ENCODE measurements around the gene NHP2. TPM values are rescaled to one million over a fixed set of nuclear protein-coding genes. Genes with fewer than 3 reads are reported as not detected.

NHP2 gene
- total RNA-seq, 1 donor from 2014 or later, result 55.1 TPM

DNA sequence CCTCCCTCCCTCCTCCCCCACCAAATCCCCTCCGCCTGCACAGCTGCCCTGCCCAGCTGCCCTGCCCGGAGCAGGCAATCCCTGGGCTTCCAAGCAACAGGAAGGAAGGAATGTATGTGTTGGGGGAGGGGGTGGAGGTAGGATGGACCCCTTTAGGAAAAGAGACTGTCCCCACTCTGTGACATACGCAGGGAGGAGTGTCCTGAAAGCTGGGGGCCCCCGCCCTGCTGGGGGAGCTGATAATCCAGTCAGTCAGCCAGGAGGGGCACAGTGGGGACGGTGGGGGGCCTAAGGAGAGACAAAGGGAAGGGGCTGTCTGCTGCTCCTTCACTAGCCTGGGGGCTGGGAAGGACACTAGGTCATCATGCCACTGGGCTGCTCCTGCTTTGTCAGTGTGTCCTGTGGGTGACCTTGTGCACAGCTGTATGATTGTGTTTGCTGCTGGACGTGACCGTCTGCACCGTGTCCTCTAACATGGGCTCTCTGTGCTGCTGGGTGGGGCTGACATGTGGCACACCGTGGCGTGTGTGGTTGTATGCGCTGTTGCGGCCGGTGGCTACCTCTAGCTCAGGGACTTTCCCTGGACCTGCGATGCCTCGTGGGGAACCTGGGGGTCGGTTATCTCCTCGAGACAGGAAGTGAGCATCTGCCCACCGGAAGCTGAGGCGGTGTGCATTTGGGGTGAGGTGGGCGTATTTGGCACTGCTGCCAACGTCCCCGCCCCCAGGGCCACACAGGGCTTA is 37.4 kb downstream of the NHP2 start:
- no peak for DNase-seq (ENCODE audit: low spot score in 2 of 2)
- H3K36me3 ChIP-seq, result no peaks in the 10 kb centered on the region
- no peaks in the 10 kb centered on the region for H3K9me3 ChIP-seq
- peaks cover 0 to 6% of the 10 kb centered on the region in 2 donors for H3K4me1 ChIP-seq
- TF ChIP-seq, protein P1, sequence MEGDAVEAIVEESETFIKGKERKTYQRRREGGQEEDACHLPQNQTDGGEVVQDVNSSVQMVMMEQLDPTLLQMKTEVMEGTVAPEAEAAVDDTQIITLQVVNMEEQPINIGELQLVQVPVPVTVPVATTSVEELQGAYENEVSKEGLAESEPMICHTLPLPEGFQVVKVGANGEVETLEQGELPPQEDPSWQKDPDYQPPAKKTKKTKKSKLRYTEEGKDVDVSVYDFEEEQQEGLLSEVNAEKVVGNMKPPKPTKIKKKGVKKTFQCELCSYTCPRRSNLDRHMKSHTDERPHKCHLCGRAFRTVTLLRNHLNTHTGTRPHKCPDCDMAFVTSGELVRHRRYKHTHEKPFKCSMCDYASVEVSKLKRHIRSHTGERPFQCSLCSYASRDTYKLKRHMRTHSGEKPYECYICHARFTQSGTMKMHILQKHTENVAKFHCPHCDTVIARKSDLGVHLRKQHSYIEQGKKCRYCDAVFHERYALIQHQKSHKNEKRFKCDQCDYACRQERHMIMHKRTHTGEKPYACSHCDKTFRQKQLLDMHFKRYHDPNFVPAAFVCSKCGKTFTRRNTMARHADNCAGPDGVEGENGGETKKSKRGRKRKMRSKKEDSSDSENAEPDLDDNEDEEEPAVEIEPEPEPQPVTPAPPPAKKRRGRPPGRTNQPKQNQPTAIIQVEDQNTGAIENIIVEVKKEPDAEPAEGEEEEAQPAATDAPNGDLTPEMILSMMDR (IDR thresholded peaks at IDR 0.05), result no peak
- H3K27ac ChIP-seq, result no peak overlapping the region
- intact Hi-C loops (cut with DNase I), result no loop called here
- H3K27me3 ChIP-seq, result peaks cover 9% of the 10 kb centered on the region
- H3K4me3 ChIP-seq, result no peak overlapping the region

GRCh38 chr5:178115814-178116142 is 37.9 kb downstream of the NHP2 start:
- TF ChIP-seq, protein P1 (IDR thresholded peaks at IDR 0.05), result no peak
- peaks cover 9% of the 10 kb centered on the region for H3K27me3 ChIP-seq
- no peak for DNase-seq (ENCODE audit: low spot score in 2 of 2)
- H3K27ac ChIP-seq, result no peak overlapping the region
- no peaks in the 10 kb centered on the region for H3K9me3 ChIP-seq
- no peak overlapping the region for H3K4me3 ChIP-seq
- no peaks in the 10 kb centered on the region for H3K36me3 ChIP-seq
- peaks cover 0 to 6% of the 10 kb centered on the region in 2 donors for H3K4me1 ChIP-seq
- intact Hi-C loops (cut with DNase I), result no loop called here

- TF ChIP-seq, protein P1 (IDR thresholded peaks at IDR 0.05), result no peak
- DNase-seq (ENCODE audit: low spot score in 2 of 2), result no peak
- H3K4me3 ChIP-seq, result no peak overlapping the region
- H3K36me3 ChIP-seq, result no peaks in the 10 kb centered on the region
- H3K27me3 ChIP-seq, result peaks cover 9% of the 10 kb centered on the region
- peaks cover 0 to 6% of the 10 kb centered on the region in 2 donors for H3K4me1 ChIP-seq
- intact Hi-C loops (cut with DNase I), result no loop called here
- H3K27ac ChIP-seq, result no peak overlapping the region
- H3K9me3 ChIP-seq, result no peaks in the 10 kb centered on the region
Observed at GRCh38 chr5:178115136-178115813, 38.4 kb downstream of the NHP2 start.

DNA sequence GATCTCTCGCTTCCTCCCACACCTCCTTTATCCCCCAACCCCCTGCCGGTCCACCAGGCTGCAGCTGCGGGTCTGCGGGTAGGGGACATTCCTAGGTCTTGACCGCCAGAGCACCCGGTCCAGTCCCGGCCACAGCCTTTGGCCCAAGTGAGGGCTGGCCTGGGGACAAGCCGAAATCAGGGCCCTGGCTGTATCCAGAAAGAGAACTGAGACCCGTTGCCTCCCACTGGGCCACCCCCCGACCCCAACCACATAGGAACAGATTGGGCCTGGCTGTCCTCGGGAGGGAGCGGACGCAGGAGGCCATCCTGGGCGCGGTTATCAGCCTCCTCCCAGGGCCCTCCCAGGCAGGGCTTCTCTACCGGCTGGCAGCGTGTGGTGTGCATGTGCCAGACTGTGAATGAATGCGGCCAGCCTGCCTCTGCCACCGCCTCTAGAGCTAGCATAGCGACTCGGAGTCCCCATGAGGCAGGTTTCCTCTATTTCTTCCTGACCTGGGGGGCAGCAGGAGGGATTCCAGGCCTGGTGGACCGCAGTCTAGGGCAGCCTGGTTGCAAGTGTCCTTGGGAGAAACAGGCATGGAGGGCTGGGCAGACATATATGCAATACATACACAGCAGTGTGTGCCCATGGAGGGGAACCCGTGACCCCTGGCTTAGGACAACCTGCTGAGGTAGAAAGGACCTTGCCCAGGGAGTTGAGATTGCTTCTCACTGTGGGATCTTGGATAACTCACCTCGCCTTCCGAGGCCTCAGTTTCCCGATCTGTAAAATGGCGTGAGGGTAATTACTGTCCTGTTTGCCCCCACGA is 39.2 kb downstream of the NHP2 start:
- intact Hi-C loops (cut with DNase I), result no loop called here
- H3K4me3 ChIP-seq, result peak overlapping the region; percentile 53 to 57
- H3K9me3 ChIP-seq, result no peaks in the 10 kb centered on the region
- no peak for DNase-seq (ENCODE audit: low spot score in 2 of 2)
- peaks cover 9% of the 10 kb centered on the region for H3K27me3 ChIP-seq
- H3K36me3 ChIP-seq, result no peaks in the 10 kb centered on the region
- H3K27ac ChIP-seq, result no peak overlapping the region
- H3K4me1 ChIP-seq, result peaks cover 0 to 6% of the 10 kb centered on the region in 2 donors
- TF ChIP-seq, protein P1 (IDR thresholded peaks at IDR 0.05), result no peak

DNA sequence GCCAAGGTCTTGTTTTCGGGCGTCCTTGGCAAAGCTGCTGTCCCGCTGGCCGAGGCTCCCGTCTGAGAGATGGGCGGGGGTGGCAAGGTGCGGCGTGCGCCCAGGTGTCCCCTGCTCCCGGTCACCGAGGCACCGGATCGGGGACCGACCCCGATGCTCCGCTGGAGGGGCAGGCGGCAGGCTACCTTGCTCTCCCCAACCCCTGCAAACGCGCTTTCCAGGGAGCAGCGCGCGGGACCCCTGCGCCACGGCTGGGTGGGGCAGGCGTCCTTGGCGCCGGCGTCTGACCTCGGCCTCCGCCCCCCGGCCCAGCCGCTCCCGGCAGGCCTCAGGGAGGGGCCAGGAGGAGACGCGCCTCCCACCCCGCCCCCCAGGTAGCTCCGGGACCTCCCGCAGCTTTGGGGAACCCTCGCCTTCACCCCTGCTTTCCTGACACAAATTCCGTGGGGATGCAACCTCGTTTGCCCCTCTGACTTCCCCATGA is 39.8 kb downstream of the NHP2 start:
- H3K27ac ChIP-seq, result no peak overlapping the region
- peaks cover 9% of the 10 kb centered on the region for H3K27me3 ChIP-seq
- TF ChIP-seq, protein P1 (IDR thresholded peaks at IDR 0.05), result no peak

More for the DNA sequence above, 39.8 kb downstream of the NHP2 start:
- Histone ChIP-seq H3K36me3 (no peaks in the 10 kb centered on the region), H3K4me1 (peaks cover 0 to 6% of the 10 kb centered on the region in 2 donors), H3K4me3 (peak overlapping the region; percentile 53 to 57), H3K9me3 (no peaks in the 10 kb centered on the region)
- no peak for DNase-seq (ENCODE audit: low spot score in 2 of 2)
- intact Hi-C loops (cut with DNase I), result no loop called here
